ENCODE results near the gene C1orf226. TPM values are rescaled to one million over a fixed set of nuclear protein-coding genes. Genes with fewer than 3 reads are reported as not detected.

C1orf226 gene
- total and polyA plus RNA-seq, 9 of the 15 experiments (the other 6 are each of a cell fraction or from before 2014, with no cell fraction given) = 0.10 to 1.4 (median 0.47) TPM

- TF ChIP-seq SMC3 (conservative IDR thresholded peaks at IDR 0.05; ENCODE audit: insufficient read depth, low read depth, low read length) (peak; percentile 41; the same call in 1 of the 2 replicates), TEAD1 (CRISPR knock-in tag; IDR thresholded peaks at IDR 0.05) (no peak), ZNF253 (CRISPR knock-in tag; conservative IDR thresholded peaks at IDR 0.05) (no peak), ZNF551 (CRISPR knock-in tag; IDR thresholded peaks at IDR 0.05) (no peak), RBM22 (IDR thresholded peaks at IDR 0.05; ENCODE audit: low read depth, low read length, poor library complexity, severe bottlenecking) (no peak), TAL1 (IDR thresholded peaks at IDR 0.05) (peak; percentile 65), SMAD3 (CRISPR knock-in tag; conservative IDR thresholded peaks at IDR 0.05) (no peak), FOXP4 (CRISPR knock-in tag; IDR thresholded peaks at IDR 0.05; ENCODE audit: borderline replicate concordance) (no peak), ZNF639 (CRISPR knock-in tag; conservative IDR thresholded peaks at IDR 0.05 in 1 of 2, IDR thresholded peaks at IDR 0.05 in 1 of 2) (no peak), NFYB (IDR thresholded peaks at IDR 0.05; ENCODE audit: extremely low read depth, insufficient read length) (no peak), NCOR1 (IDR thresholded peaks at IDR 0.05) (peak; percentile 73), YY1 (IDR thresholded peaks at IDR 0.05; ENCODE audit: borderline replicate concordance in 1 of 3, control insufficient read depth in 1 of 3, extremely low read depth in 1 of 3, insufficient read depth in 3 of 3, insufficient read length in 1 of 3, insufficient replicate concordance in 2 of 3, low read depth in 1 of 3, low read length in 2 of 3) (no peak), LARP7 (IDR thresholded peaks at IDR 0.05) (no peak), GMEB1 (CRISPR knock-in tag; IDR thresholded peaks at IDR 0.05) (no peak), CGGBP1 (CRISPR knock-in tag; IDR thresholded peaks at IDR 0.05) (no peak), ZFP30 (CRISPR knock-in tag; IDR thresholded peaks at IDR 0.05; ENCODE audit: borderline replicate concordance) (no peak), FOXA1 (IDR thresholded peaks at IDR 0.05; ENCODE audit: borderline replicate concordance) (no peak), ZNF3 (CRISPR knock-in tag; IDR thresholded peaks at IDR 0.05) (no peak), ZNF518B (CRISPR knock-in tag; IDR thresholded peaks at IDR 0.05) (no peak), POLR2A (conservative IDR thresholded peaks at IDR 0.05) (no peak)
Observed at GRCh38 chr1:162397039-162397448, 15.5 kb downstream of the C1orf226 start (continued).
